Neural cell (in vitro differentiated cells): Measurements from ENCODE around the gene OR6K3.

Experiments used
- CTCF ChIP-seq: fragments of 450-650 bp; IDR thresholded peaks from 2 replicates; pipeline ENCODE4 v1.5.1; 2014; ENCODE audit warnings: antibody characterized with exemption, mild to moderate bottlenecking, moderate library complexity; ENCODE audit not compliant: poor library complexity, severe bottlenecking
- EP300 ChIP-seq: fragments of 450-650 bp; conservative IDR thresholded peaks from 2 replicates; pipeline ENCODE4 v1.6.1; 2014; ENCODE audit warnings: antibody characterized with exemption, mild to moderate bottlenecking, moderate library complexity; ENCODE audit not compliant: poor library complexity, severe bottlenecking
- EZH2 ChIP-seq: fragments of 200-600, 300-800 bp; shearing (Covaris generic), sonication (generic); IDR thresholded peaks from 2 replicates; pipeline ENCODE4 v1.6.1; 2014; ENCODE audit warnings: antibody characterized with exemption, low read length, borderline replicate concordance, mild to moderate bottlenecking; ENCODE audit not compliant: insufficient read depth, poor library complexity, severe bottlenecking
- MXI1 ChIP-seq: fragments of 450-650 bp; conservative IDR thresholded peaks from 2 replicates; pipeline ENCODE4 v1.6.1; 2014; ENCODE audit warnings: antibody characterized with exemption, mild to moderate bottlenecking; ENCODE audit not compliant: poor library complexity, severe bottlenecking
- POLR2AphosphoS5 ChIP-seq: IDR thresholded peaks from 2 replicates; pipeline ENCODE4 v1.6.1; 2012
- RAD21 ChIP-seq: fragments of 450-650 bp; conservative IDR thresholded peaks from 2 replicates; pipeline ENCODE4 v1.6.1; 2014; ENCODE audit warnings: antibody characterized with exemption, mild to moderate bottlenecking, moderate library complexity
- SMC3 ChIP-seq: fragments of 450-650 bp; conservative IDR thresholded peaks from 2 replicates; pipeline ENCODE4 v1.6.1; 2014; ENCODE audit warnings: antibody characterized with exemption, mild to moderate bottlenecking, moderate library complexity; ENCODE audit not compliant: poor library complexity
- TAF1 ChIP-seq: IDR thresholded peaks from 2 replicates; pipeline ENCODE4 v1.6.1; 2012; ENCODE audit warnings: low read depth
- TF ChIP-seq, protein P1 (sequence below): IDR thresholded peaks from 2 replicates; pipeline ENCODE4 v1.6.1; 2012; ENCODE audit warnings: borderline replicate concordance

GRCh38 chr1:158689110-158689509 is 31.4 kb downstream of the OR6K3 start:
- TF ChIP-seq CTCF (no peak), TAF1 (no peak), EP300 (no peak), EZH2 (no peak), SMC3 (no peak), POLR2AphosphoS5 (no peak), MXI1 (no peak), RAD21 (no peak)
- TF ChIP-seq, protein P1, sequence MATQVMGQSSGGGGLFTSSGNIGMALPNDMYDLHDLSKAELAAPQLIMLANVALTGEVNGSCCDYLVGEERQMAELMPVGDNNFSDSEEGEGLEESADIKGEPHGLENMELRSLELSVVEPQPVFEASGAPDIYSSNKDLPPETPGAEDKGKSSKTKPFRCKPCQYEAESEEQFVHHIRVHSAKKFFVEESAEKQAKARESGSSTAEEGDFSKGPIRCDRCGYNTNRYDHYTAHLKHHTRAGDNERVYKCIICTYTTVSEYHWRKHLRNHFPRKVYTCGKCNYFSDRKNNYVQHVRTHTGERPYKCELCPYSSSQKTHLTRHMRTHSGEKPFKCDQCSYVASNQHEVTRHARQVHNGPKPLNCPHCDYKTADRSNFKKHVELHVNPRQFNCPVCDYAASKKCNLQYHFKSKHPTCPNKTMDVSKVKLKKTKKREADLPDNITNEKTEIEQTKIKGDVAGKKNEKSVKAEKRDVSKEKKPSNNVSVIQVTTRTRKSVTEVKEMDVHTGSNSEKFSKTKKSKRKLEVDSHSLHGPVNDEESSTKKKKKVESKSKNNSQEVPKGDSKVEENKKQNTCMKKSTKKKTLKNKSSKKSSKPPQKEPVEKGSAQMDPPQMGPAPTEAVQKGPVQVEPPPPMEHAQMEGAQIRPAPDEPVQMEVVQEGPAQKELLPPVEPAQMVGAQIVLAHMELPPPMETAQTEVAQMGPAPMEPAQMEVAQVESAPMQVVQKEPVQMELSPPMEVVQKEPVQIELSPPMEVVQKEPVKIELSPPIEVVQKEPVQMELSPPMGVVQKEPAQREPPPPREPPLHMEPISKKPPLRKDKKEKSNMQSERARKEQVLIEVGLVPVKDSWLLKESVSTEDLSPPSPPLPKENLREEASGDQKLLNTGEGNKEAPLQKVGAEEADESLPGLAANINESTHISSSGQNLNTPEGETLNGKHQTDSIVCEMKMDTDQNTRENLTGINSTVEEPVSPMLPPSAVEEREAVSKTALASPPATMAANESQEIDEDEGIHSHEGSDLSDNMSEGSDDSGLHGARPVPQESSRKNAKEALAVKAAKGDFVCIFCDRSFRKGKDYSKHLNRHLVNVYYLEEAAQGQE: no peak
